Heart left ventricle (tissue), 13 donors: ENCODE results near the gene MGAT5.

Experiments used
- CTCF ChIP-seq, 12 donors: fragments of 200-600 bp; sonication (generic) in 4 of 12; IDR thresholded peaks; one replicate each; pipeline versions ENCODE4 v1.5.0 to v1.8.0; 2018 to 2022; ENCODE audit warnings: antibody characterized with exemption in 12 of 12, mild to moderate bottlenecking in 5 of 12
- POLR2A ChIP-seq, 2 donors: fragments of 450-650 bp; IDR thresholded peaks; one replicate each; pipeline ENCODE4 v1.6.1; 2017; ENCODE audit warnings: antibody characterized with exemption in 2 of 2, mild to moderate bottlenecking in 2 of 2, moderate library complexity in 2 of 2
- donor health status: ischemic (EF 13 %, LVEDD 7.1; RV severe dilation, severe dysfunction).
- donor health status: DM: no; HTN: yes; CAD: no.
- donor health status: DM: no; HTN: no; CAD: no.
- donor health status: ischemic (EF 25% LVEDD 6.9; RV normal size, moderate dysfunction).
- donor health status: ischemic (EF 25% LVEDD 5.7; RV mildly dilated, moderate dysfunction).
- donor health status: ischemic (EF 35%, LVEDD 5.7; RV mildly dilated, moderate dysfunction).
- donor health status: nonischemic (EF 11% LVEDD 7.7; RV severe dilation, severe dysfunction).
- donor health status: DM: yes; HTN: yes; CAD: no.
- donor health status: PGD.
- donor health status: ischemic (EF 29% LVEDD 5.4; RV normal size, mild dysfunction).
- donor health status: nonischemic (EF 23%, LVEDD 6.1; RV moderate dilation, normal function).

- TF ChIP-seq CTCF (IDR thresholded peaks at IDR 0.05) (no peak), POLR2A (IDR thresholded peaks at IDR 0.05) (no peak)
Observed at GRCh38 chr2:134282629-134283400, 28.9 kb downstream of the MGAT5 start.
